ENCODE results near the gene RPTOR.

The RPTOR gene

GRCh38 chr17:80976701-80977100, 432.1 kb downstream of the RPTOR start:
- no peak for DNase-seq (ENCODE audit: low read depth)
- no peak for TF ChIP-seq CTCF (IDR thresholded peaks at IDR 0.05; ENCODE audit: insufficient read depth, low read depth, low read length, missing control alignments)
- no peak overlapping the region for H3K4me3 ChIP-seq (ENCODE audit: low read depth, low read length)

GRCh38 chr17:80977172-80977571, 432.5 kb downstream of the RPTOR start:
- no peak overlapping the region for H3K4me3 ChIP-seq (ENCODE audit: low read depth, low read length)
- TF ChIP-seq CTCF (IDR thresholded peaks at IDR 0.05; ENCODE audit: insufficient read depth, low read depth, low read length, missing control alignments), result no peak
- no peak for DNase-seq (ENCODE audit: low read depth)

- H3K4me3 ChIP-seq (ENCODE audit: low read depth, low read length), result no peak overlapping the region
- no peak for DNase-seq (ENCODE audit: low read depth)
- no peak for TF ChIP-seq CTCF (IDR thresholded peaks at IDR 0.05; ENCODE audit: insufficient read depth, low read depth, low read length, missing control alignments)
Measured at GRCh38 chr17:80978499-80979497, 434.2 kb downstream of the RPTOR start.

GRCh38 chr17:80979547-80980378, 435.1 kb downstream of the RPTOR start:
- TF ChIP-seq CTCF (IDR thresholded peaks at IDR 0.05; ENCODE audit: insufficient read depth, low read depth, low read length, missing control alignments), result no peak
- H3K4me3 ChIP-seq (ENCODE audit: low read depth, low read length), result no peak overlapping the region

GRCh38 chr17:80980397-80981061, 435.9 kb downstream of the RPTOR start:
- DNase-seq (ENCODE audit: low read depth), result no peak
- no peak for TF ChIP-seq CTCF (IDR thresholded peaks at IDR 0.05; ENCODE audit: insufficient read depth, low read depth, low read length, missing control alignments)
- H3K4me3 ChIP-seq (ENCODE audit: low read depth, low read length), result no peak overlapping the region

More at GRCh38 chr17:80979547-80980378, 435.1 kb downstream of the RPTOR start:
- DNase-seq (ENCODE audit: low read depth), result no peak

- DNase-seq (ENCODE audit: low read depth), result peak; percentile 31
- peak; percentile 65 for TF ChIP-seq CTCF (IDR thresholded peaks at IDR 0.05; ENCODE audit: insufficient read depth, low read depth, low read length, missing control alignments)
- no peak overlapping the region for H3K4me3 ChIP-seq (ENCODE audit: low read depth, low read length)
Measured at GRCh38 chr17:80981062-80981902, 436.6 kb downstream of the RPTOR start.
